ENCODE data around the gene ANGPTL2. TPM values are rescaled to one million over a fixed set of nuclear protein-coding genes. Genes with fewer than 3 reads are reported as not detected.

ANGPTL2 gene
- total RNA-seq, 1 experiment from 2014 or later = 0.20 TPM

- RAD21 ChIA-PET (ENCODE audit: low non-redundant PET in 1 of 2, low total read pairs in 2 of 2, uncharacterized antibody in 2 of 2, unreplicated experiment in 2 of 2) = no interaction called here
- ATAC-seq (no peak), DNase-seq (ENCODE audit: low read depth, low spot score) (no peak)
- Histone ChIP-seq H3K9me3 (ENCODE audit: control insufficient read depth in 1 of 2, insufficient read depth in 1 of 2, low read depth in 1 of 2, low read length in 2 of 2) (no peaks in the 10 kb centered on the region), H3K9me2 (ENCODE audit: insufficient read depth) (no peaks in the 10 kb centered on the region), H3K27ac (ENCODE audit: low read depth, low read length) (no peak overlapping the region), H2AFZ (ENCODE audit: low read depth, low read length, poor library complexity, severe bottlenecking) (no peak overlapping the region), H3K36me3 (ENCODE audit: control insufficient read depth in 1 of 2, insufficient read depth in 2 of 2, low read length in 2 of 2) (no peaks in the 10 kb centered on the region), H3K9ac (ENCODE audit: low read length) (no peak overlapping the region), H3K4me1 (ENCODE audit: control insufficient read depth in 1 of 2, insufficient read depth in 2 of 2, low read length in 2 of 2) (peaks cover 22 to 31% of the 10 kb centered on the region in 2 experiments), H3K4me3 (replicated peaks in 1 of 2; ENCODE audit: low read depth in 1 of 2, low read length in 2 of 2) (no peak overlapping the region), H3K79me2 (ENCODE audit: insufficient read depth, low read length) (no peaks in the 10 kb centered on the region), H3K4me2 (ENCODE audit: low read length) (peak overlapping the region; percentile 31), H4K20me1 (ENCODE audit: insufficient read depth) (no peaks in the 10 kb centered on the region), H3K27me3 (ENCODE audit: insufficient read depth, low read length) (no peaks in the 10 kb centered on the region)
- POLR2A ChIA-PET = no interaction called here
- TF ChIP-seq EGR1 (IDR thresholded peaks at IDR 0.05; ENCODE audit: low read depth) (no peak), ZNF274 (IDR thresholded peaks at IDR 0.05; ENCODE audit: low read depth, low read length) (no peak), SRF (IDR thresholded peaks at IDR 0.05; ENCODE audit: low read depth) (no peak), POLR2AphosphoS5 (IDR thresholded peaks at IDR 0.05; ENCODE audit: low read depth, low read length) (no peak), EZH2 (IDR thresholded peaks at IDR 0.05) (no peak), POLR2A (IDR thresholded peaks at IDR 0.05; ENCODE audit: borderline replicate concordance, extremely low read depth, insufficient read depth, insufficient read length) (no peak), TCF7L2 (IDR thresholded peaks at IDR 0.05; ENCODE audit: borderline replicate concordance, extremely low read depth, insufficient read depth, insufficient read length) (no peak), CBX3 (IDR thresholded peaks at IDR 0.05; ENCODE audit: low read depth) (no peak), SP1 (IDR thresholded peaks at IDR 0.05; ENCODE audit: low read depth) (no peak), REST (IDR thresholded peaks at IDR 0.05; ENCODE audit: low read depth) (no peak), FOSL1 (IDR thresholded peaks at IDR 0.05; ENCODE audit: low read depth) (no peak), SIN3A (IDR thresholded peaks at IDR 0.05; ENCODE audit: low read depth) (no peak), ELF1 (IDR thresholded peaks at IDR 0.05; ENCODE audit: borderline replicate concordance, low read depth) (no peak), JUND (IDR thresholded peaks at IDR 0.05) (no peak), EZH2phosphoT487 (IDR thresholded peaks at IDR 0.05; ENCODE audit: borderline replicate concordance) (no peak), ATF3 (IDR thresholded peaks at IDR 0.05) (no peak)
- no TSS peak for BruUV-seq (replicated peaks)
- CTCF ChIA-PET = no interaction called here
- intact Hi-C loops (cut with micrococcal nuclease) = no loop called here
These were observed 8.5 kb upstream of the ANGPTL2 start for GRCh38 chr9:127130661-127131538.

Measured in HCT116 (cell line).